Raji (cell line): Measurements from ENCODE around the gene SLC7A5.

Source experiments
- POLR2A ChIP-seq: IDR thresholded peaks from 2 replicates; pipeline ENCODE4 v1.6.1; 2011; ENCODE audit warnings: low read depth, low read length, control low read depth; ENCODE audit not compliant: insufficient read depth

The SLC7A5 gene

DNA sequence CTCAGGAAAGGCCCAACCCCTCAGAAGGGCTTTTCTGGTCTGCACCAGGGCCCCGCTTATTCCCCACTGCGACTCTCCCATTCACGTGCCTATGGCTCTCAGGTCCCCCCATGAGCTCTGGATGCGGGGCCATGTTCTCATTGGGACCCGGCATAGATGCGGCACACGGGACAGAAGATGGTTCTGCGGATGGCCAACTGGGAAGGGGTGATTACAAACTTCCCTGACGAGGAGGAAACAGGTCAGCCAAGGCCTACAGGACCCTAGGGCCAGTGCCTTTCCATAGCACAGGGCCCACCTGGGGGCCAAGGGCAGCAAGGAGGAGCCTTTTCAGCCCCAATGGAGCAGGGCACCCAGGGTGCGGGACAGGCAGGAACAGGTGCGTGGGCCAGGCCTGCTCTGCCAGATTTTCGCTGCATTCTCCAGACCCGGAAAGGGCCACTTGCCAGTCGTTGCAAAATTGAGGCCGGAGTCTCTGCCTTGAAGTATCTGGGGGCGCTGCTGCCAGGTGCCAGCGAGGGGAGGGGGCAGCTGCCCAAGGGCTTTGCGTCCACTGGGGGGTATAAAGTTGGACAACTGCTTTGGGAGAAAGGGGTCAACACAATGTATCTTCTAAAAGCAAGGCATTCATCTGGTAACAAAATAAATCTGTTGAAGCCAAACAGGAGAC is 20.5 kb downstream of the SLC7A5 start:
- TF ChIP-seq POLR2A = no peak

DNA sequence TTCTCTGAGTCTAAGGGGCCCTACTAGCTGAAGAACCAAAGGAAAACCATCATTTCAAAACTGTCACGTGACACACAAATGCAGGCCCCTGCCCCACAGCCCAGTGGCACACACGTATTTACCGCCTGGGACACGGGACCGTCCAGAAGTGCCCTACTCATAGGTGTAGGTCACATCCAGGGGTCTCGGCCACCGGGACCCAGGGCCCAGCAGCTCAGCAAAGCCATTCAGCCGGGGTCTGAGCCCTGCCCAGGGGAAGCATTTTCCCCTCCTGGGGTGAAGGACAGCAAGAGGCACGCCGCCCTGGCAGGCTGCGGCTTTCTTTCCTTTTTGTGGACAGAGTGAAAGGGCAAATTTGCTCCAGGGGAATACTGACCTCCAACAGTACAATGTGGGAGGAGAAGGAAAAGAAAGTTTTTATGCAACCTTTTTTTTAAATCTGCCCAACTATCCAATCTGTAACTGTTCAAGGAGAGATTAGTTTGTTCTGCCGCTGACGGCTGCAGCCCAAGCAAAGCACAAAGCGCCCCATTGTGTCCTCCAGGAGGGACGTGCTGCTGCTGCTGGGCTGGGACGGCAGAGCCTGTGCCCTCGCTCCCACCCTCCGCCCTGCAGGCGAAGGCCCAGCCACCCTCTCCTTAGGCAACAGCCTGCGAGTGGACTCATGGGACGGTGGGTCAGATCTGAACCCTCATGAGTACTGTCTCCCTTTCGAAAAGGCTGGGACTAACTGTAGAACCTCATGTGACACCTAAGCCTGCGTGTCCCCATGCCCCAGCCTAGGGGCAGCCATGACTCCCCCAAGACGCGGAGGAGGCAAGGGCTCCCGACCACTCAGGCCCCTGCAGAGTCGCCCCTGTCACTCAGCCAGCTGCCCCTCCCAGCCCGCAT is 21.3 kb downstream of the SLC7A5 start:
- no peak for TF ChIP-seq POLR2A

DNA sequence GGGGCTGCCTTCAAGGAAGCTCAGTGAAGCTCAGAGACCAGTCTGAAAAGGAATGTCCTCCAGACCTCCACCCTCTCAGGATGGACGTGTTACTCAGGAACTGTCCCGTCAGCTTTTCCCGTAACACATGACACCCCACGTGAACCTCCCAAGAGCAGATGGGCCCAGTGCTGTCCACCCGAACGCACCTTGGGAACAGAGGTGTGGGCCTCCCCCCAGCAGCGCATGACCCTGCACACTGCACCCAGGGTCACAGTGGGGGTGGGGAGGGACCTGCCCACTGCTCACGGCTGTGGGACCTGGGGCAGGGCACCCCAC is 21.9 kb downstream of the SLC7A5 start:
- no peak for TF ChIP-seq POLR2A

DNA sequence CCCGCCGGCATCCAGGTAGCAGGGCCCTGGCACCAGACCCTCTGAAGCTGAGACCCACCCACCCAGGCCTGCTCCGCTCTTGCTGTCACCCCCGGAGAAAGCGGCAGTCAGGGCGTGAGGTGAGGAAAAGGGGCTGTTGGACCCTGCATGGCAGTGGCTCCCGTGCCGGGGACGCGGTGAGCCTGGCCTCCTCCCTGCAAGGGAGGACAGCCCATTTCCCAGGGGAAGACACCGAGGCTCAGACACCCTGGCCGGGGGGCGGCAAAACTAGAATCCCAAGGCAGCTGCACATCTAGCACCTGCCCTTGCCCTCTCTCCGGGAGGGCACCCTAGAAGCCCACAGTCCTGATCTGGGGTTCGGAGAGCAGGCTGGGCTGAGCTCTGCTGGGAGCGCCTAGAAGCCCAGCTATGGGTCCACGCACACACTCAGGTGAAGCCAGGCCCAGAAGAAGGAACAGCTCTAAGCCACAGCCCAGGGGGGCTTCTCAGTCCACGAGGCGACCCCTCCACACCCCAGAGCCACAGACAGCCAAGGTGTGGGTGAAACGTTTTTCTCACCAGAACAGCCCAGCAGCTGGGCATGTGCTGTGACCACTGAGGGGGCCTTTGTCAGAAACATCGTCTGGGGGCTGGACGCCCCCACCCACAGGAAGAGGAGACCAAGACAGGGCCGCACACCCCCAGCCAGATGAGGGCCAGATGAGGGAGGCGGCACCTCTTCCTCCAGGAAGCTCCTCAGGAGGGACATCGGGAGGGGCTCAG is 22.4 kb downstream of the SLC7A5 start:
- no peak for TF ChIP-seq POLR2A

DNA sequence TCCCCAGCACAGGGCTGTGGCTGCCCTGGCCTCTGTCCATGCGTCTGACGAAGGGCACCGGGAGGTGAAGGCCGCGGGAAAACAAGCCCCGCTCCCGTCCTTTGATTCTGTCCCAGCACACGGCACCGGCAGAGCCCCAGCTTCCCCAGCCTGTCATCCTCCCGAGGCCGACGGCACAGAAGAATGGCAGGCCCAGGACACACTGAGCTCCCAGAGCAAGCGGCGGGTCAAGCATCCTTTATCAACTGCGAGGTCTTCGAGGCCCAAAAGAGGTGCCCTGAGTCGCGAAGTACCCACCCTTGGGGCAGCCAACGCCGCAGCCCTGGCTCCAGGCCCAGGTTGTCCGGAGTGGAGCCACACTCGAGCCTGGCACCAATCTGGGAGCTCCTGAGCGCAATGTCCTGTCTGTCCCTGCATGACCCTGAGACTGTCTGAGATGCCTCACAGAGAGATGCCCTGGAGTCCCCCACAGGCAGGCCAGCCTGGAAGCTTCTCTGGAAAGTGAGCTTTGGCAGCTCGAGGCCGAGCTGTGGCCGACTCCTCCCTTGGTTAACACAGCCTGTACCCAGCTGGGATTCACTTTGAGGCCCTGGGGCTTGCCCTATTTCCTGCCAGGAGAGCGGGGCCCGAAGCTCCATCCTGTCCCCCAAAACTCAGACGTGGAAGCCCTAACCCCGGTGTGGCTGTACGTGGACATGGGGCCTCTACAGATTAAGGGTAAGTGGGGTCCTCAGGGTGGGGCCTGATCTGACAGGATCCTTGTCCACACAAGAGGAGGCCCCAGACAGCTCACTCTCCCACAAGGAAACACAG is 23.3 kb downstream of the SLC7A5 start:
- TF ChIP-seq POLR2A = no peak

DNA sequence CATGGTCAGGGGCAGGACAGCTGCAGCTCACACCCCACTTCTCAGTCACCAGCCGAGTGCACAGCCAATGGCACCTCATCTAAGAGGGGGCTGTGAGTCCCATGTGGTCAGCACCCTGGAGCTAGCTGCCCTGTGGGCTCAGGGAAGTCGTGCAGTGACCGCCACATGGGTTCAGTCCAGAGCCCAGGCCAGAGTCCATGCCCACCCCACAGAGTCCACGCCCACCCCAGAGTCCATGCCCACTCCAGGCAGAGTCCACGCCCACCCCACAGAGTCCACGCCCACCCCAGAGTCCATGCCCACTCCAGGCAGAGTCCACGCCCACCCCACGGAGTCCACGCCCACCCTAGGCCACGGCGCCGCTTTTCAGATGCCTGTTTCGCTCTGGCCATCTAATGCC is 24.1 kb downstream of the SLC7A5 start:
- no peak for TF ChIP-seq POLR2A

DNA sequence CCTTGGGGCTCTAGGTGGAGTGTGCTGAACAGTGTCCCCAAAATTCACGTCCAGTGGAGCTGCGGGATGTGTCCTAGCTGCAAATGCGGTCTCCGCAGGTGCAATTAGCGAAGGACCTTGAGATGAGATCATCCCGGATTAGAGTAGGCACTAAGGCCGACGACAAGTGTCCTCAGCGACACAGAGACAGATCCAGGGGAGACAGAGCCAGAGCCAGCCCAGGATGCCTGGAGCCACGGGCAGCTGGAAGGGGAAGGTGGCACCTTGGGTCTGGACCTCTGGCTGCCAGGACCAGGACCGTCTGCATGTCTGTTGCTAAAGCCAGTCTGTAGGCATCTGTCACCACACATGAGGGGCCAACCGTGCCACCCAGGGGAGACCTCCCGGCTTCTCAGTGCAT is 24.5 kb downstream of the SLC7A5 start:
- no peak for TF ChIP-seq POLR2A

DNA sequence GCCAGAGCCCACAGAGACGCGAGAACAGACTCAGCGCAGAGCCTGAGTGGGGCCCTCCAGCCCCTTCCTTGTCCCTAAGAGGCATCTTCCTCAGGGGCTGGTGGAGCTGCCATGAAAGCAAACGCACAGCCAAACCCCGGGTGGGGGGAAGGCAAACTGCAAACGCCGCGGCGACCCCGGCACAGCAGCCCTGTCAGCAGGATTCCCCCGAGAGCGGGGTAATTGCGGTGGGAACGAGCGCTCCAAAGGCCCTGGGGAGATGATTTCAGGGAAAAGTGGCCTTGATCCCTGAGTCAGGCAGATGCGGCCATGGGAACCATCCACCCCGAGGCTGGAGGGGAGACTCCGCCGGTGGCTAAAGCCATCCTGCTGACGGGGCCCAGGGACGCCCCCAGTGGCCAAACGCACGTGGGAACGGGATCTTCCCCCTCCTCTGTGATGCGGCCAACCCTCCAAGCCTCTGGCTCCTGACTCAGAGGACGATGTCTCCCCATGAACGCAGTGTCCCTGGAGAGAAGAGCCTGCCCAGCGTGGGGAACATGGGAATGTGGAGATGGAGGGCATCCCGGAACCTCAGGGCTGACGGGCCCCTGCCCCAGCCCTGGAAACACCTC is 25.1 kb downstream of the SLC7A5 start:
- no peak for TF ChIP-seq POLR2A

DNA sequence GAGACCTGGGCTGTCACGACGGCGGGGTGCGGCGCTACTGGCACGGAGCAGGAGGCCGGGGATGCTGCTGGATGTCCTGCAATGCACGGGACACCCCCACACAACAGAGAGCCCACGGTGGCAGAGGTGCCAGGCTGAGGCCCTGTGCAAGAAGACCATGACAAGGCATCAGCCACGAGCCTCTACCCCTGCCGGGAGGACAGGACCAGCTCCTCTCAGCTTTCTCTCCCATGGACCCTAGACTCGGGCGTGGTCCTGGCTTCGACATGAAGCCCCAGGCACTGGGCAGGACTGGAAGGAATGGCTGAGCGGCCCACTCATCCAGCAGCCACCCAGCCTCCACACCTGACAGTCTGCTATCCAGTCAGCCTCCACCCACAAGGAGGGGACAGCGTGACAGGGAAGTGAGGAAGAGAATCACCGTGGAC is 25.6 kb downstream of the SLC7A5 start:
- no peak for TF ChIP-seq POLR2A

DNA sequence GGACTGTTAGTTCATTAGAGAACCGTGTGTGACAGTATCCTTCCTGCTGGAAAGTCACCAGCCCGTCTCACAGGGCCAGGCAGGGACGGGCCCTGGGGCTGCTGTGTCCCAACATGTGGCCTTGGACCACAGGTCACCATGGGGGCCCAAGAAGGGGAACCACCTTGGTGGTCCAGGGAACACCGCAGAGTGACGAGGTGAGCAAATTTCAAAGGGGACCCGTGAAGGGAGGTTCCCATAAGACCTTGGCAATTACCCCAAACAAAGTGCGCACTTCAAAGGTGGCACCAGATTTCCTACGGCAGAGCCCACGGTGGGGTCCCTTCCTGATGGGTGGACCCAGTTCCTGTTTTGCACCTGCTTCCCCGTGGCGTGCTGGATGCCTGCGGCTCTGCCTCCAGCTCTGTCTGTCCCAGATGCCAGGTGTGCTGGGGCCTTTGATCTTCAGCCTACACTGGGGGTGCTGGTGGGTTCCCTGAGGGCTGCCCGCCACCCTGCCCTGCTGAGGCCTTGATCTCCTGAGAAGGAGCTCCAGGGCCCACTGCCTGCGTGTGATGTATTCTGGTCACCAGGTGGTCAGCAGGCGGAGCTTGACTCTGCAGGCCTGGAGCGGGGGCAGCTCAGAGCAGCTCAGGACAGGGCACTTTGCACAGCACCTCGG is 27.0 kb downstream of the SLC7A5 start:
- no peak for TF ChIP-seq POLR2A

DNA sequence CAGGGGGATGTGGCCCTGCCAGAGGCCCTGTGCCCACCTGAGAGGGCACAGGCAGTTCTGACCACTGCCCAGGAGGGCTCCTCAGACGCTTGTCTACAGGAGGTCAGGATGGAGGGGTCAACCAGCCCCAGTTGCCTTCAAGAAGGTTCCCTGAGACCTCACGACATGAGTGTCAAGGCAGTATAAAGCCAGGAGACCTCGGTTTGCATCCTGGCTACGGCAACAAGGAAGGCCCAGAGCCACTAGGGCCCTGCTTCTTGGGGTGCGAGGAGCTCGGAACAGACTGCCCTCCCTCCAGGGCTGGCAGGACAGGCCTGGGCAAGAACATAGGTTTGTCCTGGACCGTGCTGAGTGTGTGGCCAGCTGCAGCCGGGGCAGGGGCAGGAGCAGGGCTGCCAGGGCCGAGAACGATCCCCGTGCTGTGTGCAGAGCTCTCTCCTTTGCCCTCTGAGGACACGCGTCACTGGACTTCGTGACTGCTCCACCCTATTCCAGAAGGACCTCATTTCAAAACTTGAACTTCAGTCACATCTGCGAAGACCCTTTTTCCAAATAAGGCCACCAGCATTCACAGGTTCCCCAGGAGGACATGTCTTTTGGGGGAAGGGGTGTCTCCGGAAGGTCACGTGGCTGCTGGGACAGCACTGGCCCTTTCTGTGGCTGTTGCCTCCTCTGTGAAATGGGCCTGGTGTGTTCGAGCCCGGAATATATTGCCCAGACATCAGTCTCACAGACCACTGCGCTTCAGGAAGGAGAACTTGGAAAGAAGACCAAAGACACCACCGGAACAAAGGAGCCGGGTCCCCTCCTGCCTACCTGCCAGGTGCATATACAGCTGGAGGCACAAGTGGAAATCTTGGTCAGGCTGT is 27.7 kb downstream of the SLC7A5 start:
- TF ChIP-seq POLR2A = no peak

DNA sequence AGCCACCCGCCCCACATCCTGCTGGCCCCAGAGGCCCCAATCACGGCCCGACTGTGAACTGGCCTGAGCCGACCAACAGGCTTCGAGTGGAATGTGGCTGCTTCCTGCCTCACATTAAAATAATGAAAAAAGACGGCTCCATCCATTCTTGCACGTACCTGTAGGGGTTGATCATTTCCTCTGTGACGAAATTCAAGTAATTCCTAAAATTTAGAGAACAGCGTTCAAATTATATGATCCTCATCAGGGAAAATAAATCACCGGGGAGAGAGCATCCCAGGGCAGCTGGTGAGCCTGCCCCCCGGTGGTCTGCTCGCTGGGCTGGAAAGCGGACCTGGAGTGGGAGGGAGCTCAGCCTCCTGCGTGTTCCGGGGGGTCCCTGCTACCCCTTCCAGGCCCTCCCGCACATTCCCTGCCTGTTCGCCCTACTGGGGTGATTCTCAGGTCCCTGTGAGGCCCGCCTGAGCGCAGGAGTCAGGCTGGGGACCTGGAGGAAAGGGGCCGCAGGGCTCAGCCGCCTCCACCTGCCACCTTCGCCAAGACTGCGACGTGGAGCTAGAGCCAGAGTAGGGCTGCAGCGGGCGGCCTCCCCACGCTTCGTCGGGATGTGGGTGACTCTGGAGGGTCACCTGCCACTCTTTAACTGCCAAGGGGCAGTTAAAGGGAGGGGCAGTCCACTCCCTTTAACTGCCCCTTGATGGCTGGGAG is 28.9 kb downstream of the SLC7A5 start:
- no peak for TF ChIP-seq POLR2A
